WERI-Rb-1 (cell line): ENCODE measurements around the gene TSC1.

Experiments
- DNase-seq: peaks from one replicate; pipeline ENCODE4 v3.0.0-alpha.2; 2020
- H3K27ac ChIP-seq: fragments of 250-450 bp; sonication (Bioruptor Pico); 2 replicates; pipeline ENCODE4 v1.5.1; 2020; ENCODE audit warnings: mild to moderate bottlenecking, moderate library complexity
- H3K27me3 ChIP-seq: fragments of 250-450 bp; sonication (Bioruptor Pico); 2 replicates; pipeline ENCODE4 v1.5.1; 2021; ENCODE audit warnings: mild to moderate bottlenecking, low read depth, moderate library complexity; ENCODE audit not compliant: insufficient read depth, severe bottlenecking
- H3K36me3 ChIP-seq: fragments of 250-450 bp; sonication (Bioruptor Pico); 2 replicates; pipeline ENCODE4 v1.5.1; 2020; ENCODE audit warnings: mild to moderate bottlenecking, moderate library complexity
- H3K4me3 ChIP-seq: 2 replicates; pipeline ENCODE4 v1.5.1; 2011; ENCODE audit warnings: low read depth, mild to moderate bottlenecking, control low read depth, low read length
- H3K9me3 ChIP-seq: fragments of 250-450 bp; sonication (Bioruptor Pico); 2 replicates; pipeline ENCODE4 v1.5.1; 2021; ENCODE audit warnings: mild to moderate bottlenecking, moderate library complexity; ENCODE audit not compliant: severe bottlenecking
- TF ChIP-seq, protein P1 (sequence below): IDR thresholded peaks from 2 replicates; pipeline ENCODE4 v1.5.1; 2011; ENCODE audit warnings: low read depth, mild to moderate bottlenecking, control low read depth, inconsistent platforms, low read length

TSC1 gene

DNA sequence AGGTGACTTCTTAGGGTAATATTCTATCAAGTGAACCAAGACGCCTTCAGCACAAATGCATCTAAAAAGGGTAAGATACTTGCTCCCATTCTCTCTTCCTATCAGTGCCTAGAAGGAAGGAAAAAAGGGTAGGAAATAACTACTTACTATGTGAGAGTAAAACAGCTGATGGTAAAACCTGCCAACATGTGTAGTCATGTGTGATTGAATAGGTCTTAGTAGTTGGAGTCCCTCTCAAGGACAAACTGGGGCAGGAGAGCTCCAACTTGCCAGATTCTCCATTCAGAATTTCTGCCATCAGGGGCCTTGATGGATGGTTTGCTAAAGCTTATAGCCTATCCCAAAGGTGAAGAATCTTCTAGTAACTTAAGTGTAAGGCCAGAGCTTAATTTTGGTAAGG is 5.2 kb downstream of the TSC1 start:
- H3K4me3 ChIP-seq: no peak overlapping the region
- no peak for DNase-seq
- no peaks in the 10 kb centered on the region for H3K9me3 ChIP-seq
- TF ChIP-seq, protein P1, sequence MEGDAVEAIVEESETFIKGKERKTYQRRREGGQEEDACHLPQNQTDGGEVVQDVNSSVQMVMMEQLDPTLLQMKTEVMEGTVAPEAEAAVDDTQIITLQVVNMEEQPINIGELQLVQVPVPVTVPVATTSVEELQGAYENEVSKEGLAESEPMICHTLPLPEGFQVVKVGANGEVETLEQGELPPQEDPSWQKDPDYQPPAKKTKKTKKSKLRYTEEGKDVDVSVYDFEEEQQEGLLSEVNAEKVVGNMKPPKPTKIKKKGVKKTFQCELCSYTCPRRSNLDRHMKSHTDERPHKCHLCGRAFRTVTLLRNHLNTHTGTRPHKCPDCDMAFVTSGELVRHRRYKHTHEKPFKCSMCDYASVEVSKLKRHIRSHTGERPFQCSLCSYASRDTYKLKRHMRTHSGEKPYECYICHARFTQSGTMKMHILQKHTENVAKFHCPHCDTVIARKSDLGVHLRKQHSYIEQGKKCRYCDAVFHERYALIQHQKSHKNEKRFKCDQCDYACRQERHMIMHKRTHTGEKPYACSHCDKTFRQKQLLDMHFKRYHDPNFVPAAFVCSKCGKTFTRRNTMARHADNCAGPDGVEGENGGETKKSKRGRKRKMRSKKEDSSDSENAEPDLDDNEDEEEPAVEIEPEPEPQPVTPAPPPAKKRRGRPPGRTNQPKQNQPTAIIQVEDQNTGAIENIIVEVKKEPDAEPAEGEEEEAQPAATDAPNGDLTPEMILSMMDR: no peak
- no peaks in the 10 kb centered on the region for H3K27me3 ChIP-seq
- H3K27ac ChIP-seq: no peak overlapping the region
- H3K36me3 ChIP-seq: peaks cover 9% of the 10 kb centered on the region

DNA sequence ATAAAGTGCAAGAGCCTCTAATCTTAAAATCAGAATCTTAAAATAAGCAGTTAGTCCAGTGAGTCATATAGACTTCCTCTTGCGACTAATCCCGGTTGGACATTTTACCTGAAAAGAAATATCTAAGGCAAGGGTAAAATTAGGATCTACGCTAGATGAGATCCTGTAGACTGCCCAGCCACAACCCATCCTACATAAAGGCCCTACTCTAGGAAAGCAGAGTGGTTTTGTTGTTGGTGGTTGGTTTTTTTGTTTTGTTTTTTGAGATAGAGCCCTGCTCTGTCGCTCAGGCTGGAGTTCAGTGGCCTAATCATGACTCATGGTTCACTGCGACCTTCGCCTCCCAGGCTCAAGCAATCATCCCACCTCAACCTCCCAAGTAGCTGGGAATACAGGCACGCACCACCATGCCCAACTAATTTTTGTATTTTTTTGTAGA is 6.9 kb downstream of the TSC1 start:
- no peak for DNase-seq
- H3K27ac ChIP-seq: no peak overlapping the region
- no peaks in the 10 kb centered on the region for H3K9me3 ChIP-seq
- no peak overlapping the region for H3K4me3 ChIP-seq
- TF ChIP-seq, protein P1: no peak
- no peaks in the 10 kb centered on the region for H3K27me3 ChIP-seq
- H3K36me3 ChIP-seq: peaks cover 20% of the 10 kb centered on the region

DNA sequence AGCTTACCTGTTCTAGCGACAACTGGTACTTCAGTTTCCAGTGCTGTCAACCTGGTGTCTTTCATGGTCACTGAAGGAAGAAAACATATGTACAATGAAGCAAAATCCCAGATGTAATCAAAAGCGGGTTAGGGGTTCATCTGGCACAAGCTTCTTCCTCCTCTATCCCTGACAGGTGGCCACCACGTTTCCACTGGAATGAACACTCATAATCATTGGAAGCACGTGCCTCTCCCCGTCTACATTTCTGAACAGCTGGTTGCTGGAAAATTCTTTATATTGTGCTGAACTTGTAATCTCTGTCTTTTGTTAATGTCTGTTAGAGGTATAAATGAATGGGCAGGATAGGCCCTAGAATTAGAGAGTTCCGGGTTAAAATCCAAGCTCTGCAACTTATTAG is 9.4 kb downstream of the TSC1 start:
- TF ChIP-seq, protein P1: no peak
- Histone ChIP-seq H3K4me3 (no peak overlapping the region), H3K27ac (no peak overlapping the region), H3K27me3 (no peaks in the 10 kb centered on the region), H3K9me3 (no peaks in the 10 kb centered on the region), H3K36me3 (peaks cover 23% of the 10 kb centered on the region)
- peak; percentile 44 for DNase-seq

DNA sequence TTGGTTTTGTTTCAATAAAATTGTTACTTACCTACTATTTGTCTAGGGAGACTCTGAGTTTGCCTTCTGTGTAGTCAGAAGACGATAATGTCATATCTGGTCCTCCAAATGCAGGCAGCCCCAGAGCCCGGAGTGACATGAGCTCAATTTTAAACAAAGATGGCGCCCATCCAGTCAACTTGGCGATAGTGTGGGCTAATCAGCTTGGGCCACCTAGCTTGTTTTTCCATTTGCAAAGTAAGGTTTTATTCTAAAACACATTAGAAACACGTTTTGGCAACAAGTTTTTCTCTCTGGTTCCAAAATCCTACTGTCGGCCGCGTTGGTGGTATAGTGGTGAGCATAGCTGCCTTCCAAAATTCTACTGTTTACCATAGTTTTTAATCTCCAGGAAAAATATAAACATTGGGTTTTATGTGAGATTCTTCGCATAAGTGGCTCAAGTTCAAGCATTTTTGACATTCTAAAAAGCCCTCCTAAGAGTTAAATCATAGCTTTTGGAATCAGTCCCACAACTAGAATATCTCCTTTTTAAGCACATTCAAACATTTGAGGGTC is 13.2 kb downstream of the TSC1 start:
- Histone ChIP-seq H3K36me3 (peaks cover 40% of the 10 kb centered on the region), H3K4me3 (no peak overlapping the region), H3K9me3 (no peaks in the 10 kb centered on the region)

DNA sequence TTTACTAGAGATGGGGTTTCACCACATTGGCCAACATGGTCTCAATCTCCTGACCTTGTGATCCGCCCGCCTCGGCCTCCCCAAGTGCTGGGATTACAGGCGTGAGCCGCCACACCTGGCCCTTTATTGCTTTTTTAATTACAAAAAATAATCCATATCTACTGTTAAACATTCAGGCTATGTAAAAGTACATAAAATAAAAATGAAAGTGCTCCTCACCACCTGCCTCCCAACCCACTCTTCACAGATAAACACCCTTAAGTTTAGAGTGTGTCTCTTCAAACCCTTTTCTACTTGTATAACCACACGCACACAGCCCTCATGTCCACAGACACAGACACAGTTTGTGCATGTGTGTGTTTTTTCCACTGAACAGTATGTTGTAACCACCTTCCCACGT is 16.7 kb downstream of the TSC1 start:
- Histone ChIP-seq H3K9me3 (no peaks in the 10 kb centered on the region), H3K27ac (no peak overlapping the region), H3K4me3 (no peak overlapping the region), H3K27me3 (no peaks in the 10 kb centered on the region), H3K36me3 (peaks cover 45% of the 10 kb centered on the region)
- no peak for DNase-seq
- TF ChIP-seq, protein P1: no peak

More for the DNA sequence above, 13.2 kb downstream of the TSC1 start:
- Histone ChIP-seq H3K27ac (no peak overlapping the region), H3K27me3 (no peaks in the 10 kb centered on the region)
- TF ChIP-seq, protein P1: no peak
- no peak for DNase-seq

DNA sequence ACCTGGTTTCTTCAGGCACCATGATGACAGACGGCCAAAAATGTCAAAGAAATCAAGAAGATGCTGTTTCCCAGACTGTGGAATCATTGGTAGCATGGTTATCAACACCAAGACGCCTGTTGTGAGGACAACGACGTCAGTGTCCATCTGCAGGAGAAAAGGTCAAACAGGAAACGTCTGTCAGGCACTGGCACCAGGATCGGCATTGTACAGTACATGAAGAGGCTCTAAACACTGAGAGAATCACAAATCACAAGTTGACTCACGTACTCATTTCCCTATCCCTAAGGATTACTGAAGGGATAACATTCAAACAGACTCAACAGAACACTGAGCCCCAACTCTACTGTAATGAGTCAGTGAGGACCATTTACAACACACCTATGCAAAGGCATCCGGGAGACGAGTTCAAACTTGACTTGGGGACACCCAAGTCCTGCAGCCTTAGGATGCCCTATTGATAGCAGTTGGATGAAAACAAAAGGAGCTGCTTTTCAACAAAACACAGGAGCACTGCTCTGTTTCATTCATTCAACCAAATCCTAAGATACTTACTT is 21.0 kb downstream of the TSC1 start:
- Histone ChIP-seq H3K4me3 (no peak overlapping the region), H3K9me3 (no peaks in the 10 kb centered on the region), H3K27ac (no peak overlapping the region), H3K36me3 (peaks cover 73% of the 10 kb centered on the region), H3K27me3 (no peaks in the 10 kb centered on the region)
- DNase-seq: no peak
- TF ChIP-seq, protein P1: no peak
